Cortex of kidney (tissue), 1 donor: Measurements from ENCODE around the gene MBTPS1.

ENCODE experiments used
- DNase-seq: peaks from one replicate; lab custom pipeline; 2025; lab: John Stamatoyannopoulos, UW

MBTPS1 gene

GRCh38 chr16:84052071-84052622 lies 64.6 kb downstream of the MBTPS1 start:
- DNase-seq: no peak

- no peak for DNase-seq
These were observed 66.4 kb downstream of the MBTPS1 start for GRCh38 chr16:84050316-84050715.

GRCh38 chr16:84049403-84050060 lies 67.2 kb downstream of the MBTPS1 start:
- DNase-seq: no peak

GRCh38 chr16:84048871-84049270 lies 67.9 kb downstream of the MBTPS1 start:
- DNase-seq: no peak

- no peak for DNase-seq
These were observed 68.5 kb downstream of the MBTPS1 start for GRCh38 chr16:84048270-84048669.

GRCh38 chr16:84047626-84048025 lies 69.1 kb downstream of the MBTPS1 start:
- no peak for DNase-seq

- no peak for DNase-seq
These were observed 69.5 kb downstream of the MBTPS1 start for GRCh38 chr16:84047206-84047605.

GRCh38 chr16:84045818-84046470 lies 70.8 kb downstream of the MBTPS1 start:
- no peak for DNase-seq

GRCh38 chr16:84045001-84045817 lies 71.5 kb downstream of the MBTPS1 start:
- DNase-seq: no peak

GRCh38 chr16:84044118-84044488 lies 72.6 kb downstream of the MBTPS1 start:
- DNase-seq: no peak

- no peak for DNase-seq
These were observed 73.1 kb downstream of the MBTPS1 start for GRCh38 chr16:84043486-84044117.

GRCh38 chr16:84042879-84043485 lies 73.8 kb downstream of the MBTPS1 start:
- no peak for DNase-seq

GRCh38 chr16:84042308-84042878 lies 74.3 kb downstream of the MBTPS1 start, which contains the start of gene SLC38A8:
Gene SLC38A8, minus strand, starts transcription at chr16:84042795. Its CDS starts 638 bp downstream, at chr16:84042157.
- no peak for DNase-seq

- DNase-seq: no peak
These were observed 74.9 kb downstream of the MBTPS1 start for GRCh38 chr16:84041881-84042280.

- no peak for DNase-seq
These were observed 75.6 kb downstream of the MBTPS1 start for GRCh38 chr16:84040823-84041820.

GRCh38 chr16:84040226-84040822 lies 76.4 kb downstream of the MBTPS1 start:
- no peak for DNase-seq

GRCh38 chr16:84039696-84040095 lies 77.0 kb downstream of the MBTPS1 start:
- DNase-seq: no peak

- no peak for DNase-seq
These were observed 78.3 kb downstream of the MBTPS1 start for GRCh38 chr16:84038469-84038868.

- no peak for DNase-seq
These were observed 79.7 kb downstream of the MBTPS1 start for GRCh38 chr16:84036982-84037425.

GRCh38 chr16:84036131-84036530 lies 80.6 kb downstream of the MBTPS1 start:
- DNase-seq: no peak
